C4-2B (cell line): ENCODE measurements around the gene FNIP2.

Experiments used
- H3K27ac ChIP-seq: fragments of 450-650 bp; 2 replicates; pipeline ENCODE4 v1.5.1; 2017
- ZFX ChIP-seq: fragments of 450-650 bp; IDR thresholded peaks from 2 replicates; pipeline ENCODE4 v1.6.1; 2017
- TF ChIP-seq, protein P1 (sequence below): fragments of 450-650 bp; conservative IDR thresholded peaks from 2 replicates; pipeline ENCODE4 v1.5.1; 2017; ENCODE audit warnings: mild to moderate bottlenecking

The FNIP2 gene

DNA sequence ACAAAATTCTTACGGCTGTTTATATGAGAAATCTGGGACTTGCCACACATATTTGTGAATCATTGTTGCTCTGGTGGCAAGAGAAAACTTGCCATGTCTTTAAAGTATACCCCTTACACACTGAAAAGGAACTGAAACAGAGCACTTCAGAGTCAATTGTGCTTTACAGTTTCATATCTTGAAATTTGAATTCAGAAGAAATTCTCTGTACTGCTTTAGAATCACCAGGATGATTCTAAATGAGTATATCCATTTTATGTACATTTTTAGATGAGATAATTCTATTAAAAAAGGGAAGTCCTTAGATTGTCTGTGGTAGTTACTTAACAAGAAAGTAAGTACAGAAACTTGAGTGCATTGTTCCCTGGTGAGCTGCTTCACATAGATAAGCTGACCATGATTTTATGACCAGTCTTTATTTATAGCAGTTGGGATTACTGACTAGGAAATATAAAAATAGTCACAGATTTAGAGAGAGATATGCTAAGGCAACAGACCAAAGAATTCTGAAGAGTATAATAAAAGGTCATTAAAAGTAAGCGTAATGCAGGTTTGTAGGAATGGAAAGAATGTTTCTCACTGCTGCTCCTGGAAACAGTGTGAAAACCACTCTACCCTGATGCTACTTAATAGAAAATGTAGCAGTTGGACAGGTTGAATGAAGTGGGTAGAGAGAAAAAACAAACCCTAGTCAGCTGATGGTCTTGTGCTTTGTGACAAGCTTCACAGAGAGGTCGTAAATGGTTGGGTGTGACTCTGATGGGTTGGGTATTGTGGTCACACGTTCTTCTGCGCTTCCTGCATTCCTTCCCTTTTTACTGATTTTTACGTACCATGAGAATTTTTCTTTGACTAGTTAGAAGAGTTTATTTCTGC lies 41.0 kb downstream of the FNIP2 start:
- no peak for TF ChIP-seq ZFX
- TF ChIP-seq, protein P1, sequence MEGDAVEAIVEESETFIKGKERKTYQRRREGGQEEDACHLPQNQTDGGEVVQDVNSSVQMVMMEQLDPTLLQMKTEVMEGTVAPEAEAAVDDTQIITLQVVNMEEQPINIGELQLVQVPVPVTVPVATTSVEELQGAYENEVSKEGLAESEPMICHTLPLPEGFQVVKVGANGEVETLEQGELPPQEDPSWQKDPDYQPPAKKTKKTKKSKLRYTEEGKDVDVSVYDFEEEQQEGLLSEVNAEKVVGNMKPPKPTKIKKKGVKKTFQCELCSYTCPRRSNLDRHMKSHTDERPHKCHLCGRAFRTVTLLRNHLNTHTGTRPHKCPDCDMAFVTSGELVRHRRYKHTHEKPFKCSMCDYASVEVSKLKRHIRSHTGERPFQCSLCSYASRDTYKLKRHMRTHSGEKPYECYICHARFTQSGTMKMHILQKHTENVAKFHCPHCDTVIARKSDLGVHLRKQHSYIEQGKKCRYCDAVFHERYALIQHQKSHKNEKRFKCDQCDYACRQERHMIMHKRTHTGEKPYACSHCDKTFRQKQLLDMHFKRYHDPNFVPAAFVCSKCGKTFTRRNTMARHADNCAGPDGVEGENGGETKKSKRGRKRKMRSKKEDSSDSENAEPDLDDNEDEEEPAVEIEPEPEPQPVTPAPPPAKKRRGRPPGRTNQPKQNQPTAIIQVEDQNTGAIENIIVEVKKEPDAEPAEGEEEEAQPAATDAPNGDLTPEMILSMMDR: no peak
- H3K27ac ChIP-seq: 0 out of 2 replicates have a peak overlapping the region, but pooled peaks have one; percentile 41

DNA sequence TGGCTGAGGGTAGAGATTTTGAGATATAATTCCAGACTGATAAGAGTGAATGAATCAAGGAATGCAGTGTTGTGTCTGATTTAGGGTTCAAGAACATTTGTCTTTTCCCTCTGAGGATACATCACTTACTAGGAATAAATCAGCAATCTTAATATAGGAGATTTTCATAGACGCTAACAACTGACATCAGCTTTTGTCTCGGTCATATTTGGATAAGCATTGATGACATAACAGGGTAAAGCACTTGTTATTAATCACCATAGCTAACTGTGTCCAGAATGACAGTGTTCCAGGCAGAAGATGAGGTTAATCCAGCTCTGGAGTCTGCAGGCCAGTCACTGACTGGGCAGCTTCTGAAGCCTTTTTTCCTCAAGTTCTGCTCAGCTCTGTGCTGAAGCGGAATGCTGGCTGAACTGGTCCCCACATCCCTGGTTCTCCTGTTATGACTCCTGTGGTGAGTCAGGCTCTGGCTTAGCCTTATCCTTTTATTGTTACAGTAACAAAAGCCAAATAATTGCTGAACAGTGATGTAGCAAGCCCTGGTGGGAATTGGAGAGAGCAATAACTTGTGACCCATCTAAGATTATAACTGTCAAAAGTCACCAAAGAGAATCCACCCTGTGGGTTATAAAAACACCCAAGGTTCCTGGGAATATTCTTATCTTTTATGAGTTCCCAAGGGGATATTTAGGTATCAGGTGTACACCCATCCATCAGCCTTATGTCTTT lies 41.8 kb downstream of the FNIP2 start:
- TF ChIP-seq ZFX: no peak
- TF ChIP-seq, protein P1: no peak
- peak overlapping the region; percentile 41 for H3K27ac ChIP-seq

DNA sequence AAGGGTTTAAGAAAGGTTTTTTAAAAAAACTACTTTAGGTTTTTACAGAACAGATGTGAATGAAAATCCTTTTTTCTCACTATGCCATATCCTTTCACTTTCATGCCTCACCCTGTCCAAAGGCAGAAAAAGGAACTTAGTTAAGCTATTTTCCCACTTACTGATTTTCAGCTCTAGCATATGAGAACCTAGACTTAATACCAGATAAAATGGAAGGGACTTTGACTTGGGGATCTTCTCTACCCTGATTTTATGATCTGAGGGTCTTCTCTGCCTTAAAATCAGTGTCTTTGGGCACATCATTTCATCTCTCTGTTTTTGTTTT lies 42.4 kb downstream of the FNIP2 start:
- TF ChIP-seq, protein P1: no peak
- no peak for TF ChIP-seq ZFX
- no peak overlapping the region for H3K27ac ChIP-seq

DNA sequence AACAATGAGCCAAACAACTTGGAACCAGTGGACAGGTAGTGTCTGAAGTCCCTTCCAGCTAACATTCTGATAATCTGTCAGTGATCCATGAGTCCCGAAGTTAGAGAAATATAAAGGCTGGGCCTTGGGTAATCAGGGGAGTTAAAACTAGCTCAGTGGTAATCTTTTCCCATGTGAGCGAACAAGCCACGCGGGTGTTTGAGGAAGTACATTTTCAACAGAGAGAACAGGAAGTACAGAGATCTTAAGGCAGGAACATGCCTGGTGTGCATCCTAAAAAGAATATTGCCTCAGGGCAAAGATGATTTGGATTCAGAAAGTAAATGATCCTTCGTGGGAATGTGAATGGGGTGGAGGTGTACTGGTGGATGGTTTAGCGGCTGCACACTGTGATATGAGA lies 42.9 kb downstream of the FNIP2 start:
- TF ChIP-seq, protein P1: no peak
- TF ChIP-seq ZFX: no peak
- H3K27ac ChIP-seq: peak overlapping the region; percentile 52; the same call in 1 of the 2 replicates

GRCh38 chr4:158812133-158812532 lies 43.3 kb downstream of the FNIP2 start:
- H3K27ac ChIP-seq: peak overlapping the region; percentile 52; the same call in 1 of the 2 replicates
- no peak for TF ChIP-seq ZFX
- TF ChIP-seq, protein P1: no peak

- TF ChIP-seq, protein P1: no peak
- TF ChIP-seq ZFX: no peak
- H3K27ac ChIP-seq: no peak overlapping the region
These were observed 43.7 kb downstream of the FNIP2 start for GRCh38 chr4:158812543-158812942.

DNA sequence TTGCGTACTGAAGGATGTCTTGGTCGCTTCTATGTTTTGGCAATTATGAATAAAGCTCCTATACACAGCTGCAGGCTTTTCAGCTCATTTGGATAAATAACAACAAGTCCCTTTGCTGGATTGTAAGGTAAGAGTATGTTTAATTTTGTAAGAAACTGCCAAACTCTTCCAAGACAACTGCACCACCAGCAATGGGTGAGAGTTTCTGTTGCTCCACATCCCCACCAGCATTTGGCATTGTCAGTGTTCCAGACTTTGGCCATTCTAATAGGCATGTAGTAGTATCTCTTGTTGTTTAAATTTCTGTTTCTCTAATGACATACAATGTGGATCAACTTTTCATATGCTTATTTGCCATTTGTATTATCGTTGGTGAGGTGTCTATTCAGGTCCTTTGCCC lies 44.3 kb downstream of the FNIP2 start:
- TF ChIP-seq, protein P1: no peak
- H3K27ac ChIP-seq: no peak overlapping the region
